Stomach (tissue), 4 donors: ENCODE measurements around the gene EXPH5.

Source experiments
- EP300 ChIP-seq: sonication (generic); formaldehyde crosslinking; IDR thresholded peaks from one replicate; pipeline ENCODE4 v1.6.1; 2017; ENCODE audit warnings: antibody characterized with exemption
- POLR2A ChIP-seq, 4 donors: fragments of 450-650 bp; IDR thresholded peaks; one replicate each; pipeline ENCODE4 v1.6.1; 2016; ENCODE audit warnings: antibody characterized with exemption in 4 of 4, control low read depth in 2 of 4, mild to moderate bottlenecking in 1 of 4, moderate library complexity in 1 of 4
- POLR2AphosphoS5 ChIP-seq, 3 donors: sonication (generic); formaldehyde crosslinking; IDR thresholded peaks; one replicate each; pipeline ENCODE4 v1.6.1; 2016; ENCODE audit warnings: antibody characterized with exemption in 3 of 3
- TF ChIP-seq, protein P1 (sequence below), 7 experiments: fragments of 450-650 bp in 4 of 7; fragments of 200-600 bp in 3 of 7; sonication (generic) in 3 of 7; IDR thresholded peaks; one replicate each; pipeline ENCODE4 v1.5.1; 2016 to 2019; ENCODE audit warnings: antibody characterized with exemption in 7 of 7, control low read depth in 2 of 7, mild to moderate bottlenecking in 1 of 7

DNA sequence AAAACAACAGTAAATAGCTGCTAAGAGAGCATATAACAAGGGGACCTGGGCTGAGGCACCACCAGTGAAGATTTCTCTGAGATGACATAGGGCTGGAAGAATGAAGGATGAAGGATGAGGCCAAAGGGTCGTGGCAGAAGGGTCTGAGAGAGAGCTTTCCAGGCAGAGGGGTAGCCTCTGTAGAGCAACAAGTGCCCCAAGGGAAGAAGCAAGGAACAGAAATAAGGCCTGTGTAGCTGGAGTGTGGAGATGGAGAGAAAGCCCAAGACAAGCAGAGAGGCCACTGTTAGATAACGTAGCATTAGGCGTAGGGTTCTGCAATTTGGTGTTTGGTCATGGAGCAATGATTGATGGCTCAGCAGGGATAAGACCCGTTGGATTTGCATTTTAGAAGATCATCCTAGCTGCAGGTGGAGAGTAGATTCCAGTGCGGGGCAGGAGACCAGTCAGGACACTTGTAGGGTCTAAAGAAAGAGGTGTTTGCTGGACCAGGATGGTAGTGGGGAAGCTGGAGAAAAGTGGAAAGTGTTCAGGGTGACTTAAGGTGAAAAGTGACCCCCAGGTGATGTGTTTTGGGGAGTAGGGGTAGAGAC lies 47.6 kb downstream of the EXPH5 start:
- TF ChIP-seq, protein P1, sequence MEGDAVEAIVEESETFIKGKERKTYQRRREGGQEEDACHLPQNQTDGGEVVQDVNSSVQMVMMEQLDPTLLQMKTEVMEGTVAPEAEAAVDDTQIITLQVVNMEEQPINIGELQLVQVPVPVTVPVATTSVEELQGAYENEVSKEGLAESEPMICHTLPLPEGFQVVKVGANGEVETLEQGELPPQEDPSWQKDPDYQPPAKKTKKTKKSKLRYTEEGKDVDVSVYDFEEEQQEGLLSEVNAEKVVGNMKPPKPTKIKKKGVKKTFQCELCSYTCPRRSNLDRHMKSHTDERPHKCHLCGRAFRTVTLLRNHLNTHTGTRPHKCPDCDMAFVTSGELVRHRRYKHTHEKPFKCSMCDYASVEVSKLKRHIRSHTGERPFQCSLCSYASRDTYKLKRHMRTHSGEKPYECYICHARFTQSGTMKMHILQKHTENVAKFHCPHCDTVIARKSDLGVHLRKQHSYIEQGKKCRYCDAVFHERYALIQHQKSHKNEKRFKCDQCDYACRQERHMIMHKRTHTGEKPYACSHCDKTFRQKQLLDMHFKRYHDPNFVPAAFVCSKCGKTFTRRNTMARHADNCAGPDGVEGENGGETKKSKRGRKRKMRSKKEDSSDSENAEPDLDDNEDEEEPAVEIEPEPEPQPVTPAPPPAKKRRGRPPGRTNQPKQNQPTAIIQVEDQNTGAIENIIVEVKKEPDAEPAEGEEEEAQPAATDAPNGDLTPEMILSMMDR (IDR thresholded peaks at IDR 0.05) = no peak
- TF ChIP-seq POLR2A (IDR thresholded peaks at IDR 0.05) = no peak
- no peak for TF ChIP-seq EP300
- TF ChIP-seq POLR2AphosphoS5 (IDR thresholded peaks at IDR 0.05) = no peak
